ENCODE results near the gene ATG7.

The ATG7 gene

DNA sequence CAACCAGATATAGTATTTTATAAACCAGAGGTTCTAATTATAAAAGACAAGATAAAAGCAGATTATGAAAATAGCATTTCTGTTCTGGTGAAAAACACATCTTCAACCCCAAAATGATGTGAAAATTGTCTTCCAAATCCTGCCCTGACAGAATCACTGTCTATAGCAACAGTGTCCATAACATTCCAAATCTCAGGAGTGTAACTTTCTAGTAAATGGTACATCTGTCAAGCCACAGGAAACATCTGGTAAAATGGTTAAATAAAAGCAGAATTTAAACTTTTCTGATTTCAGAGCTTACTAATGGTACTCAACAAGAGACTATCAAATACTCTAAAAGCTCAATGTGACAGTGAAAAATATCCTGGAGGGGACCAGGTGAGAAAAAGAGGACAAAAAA is 311.0 kb downstream of the ATG7 start:
- no peak overlapping the region for H3K27ac ChIP-seq
- H3K9me3 ChIP-seq (ENCODE audit: severe bottlenecking): no peaks in the 10 kb centered on the region
- TF ChIP-seq, protein P1, sequence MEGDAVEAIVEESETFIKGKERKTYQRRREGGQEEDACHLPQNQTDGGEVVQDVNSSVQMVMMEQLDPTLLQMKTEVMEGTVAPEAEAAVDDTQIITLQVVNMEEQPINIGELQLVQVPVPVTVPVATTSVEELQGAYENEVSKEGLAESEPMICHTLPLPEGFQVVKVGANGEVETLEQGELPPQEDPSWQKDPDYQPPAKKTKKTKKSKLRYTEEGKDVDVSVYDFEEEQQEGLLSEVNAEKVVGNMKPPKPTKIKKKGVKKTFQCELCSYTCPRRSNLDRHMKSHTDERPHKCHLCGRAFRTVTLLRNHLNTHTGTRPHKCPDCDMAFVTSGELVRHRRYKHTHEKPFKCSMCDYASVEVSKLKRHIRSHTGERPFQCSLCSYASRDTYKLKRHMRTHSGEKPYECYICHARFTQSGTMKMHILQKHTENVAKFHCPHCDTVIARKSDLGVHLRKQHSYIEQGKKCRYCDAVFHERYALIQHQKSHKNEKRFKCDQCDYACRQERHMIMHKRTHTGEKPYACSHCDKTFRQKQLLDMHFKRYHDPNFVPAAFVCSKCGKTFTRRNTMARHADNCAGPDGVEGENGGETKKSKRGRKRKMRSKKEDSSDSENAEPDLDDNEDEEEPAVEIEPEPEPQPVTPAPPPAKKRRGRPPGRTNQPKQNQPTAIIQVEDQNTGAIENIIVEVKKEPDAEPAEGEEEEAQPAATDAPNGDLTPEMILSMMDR (IDR thresholded peaks at IDR 0.05; ENCODE audit: low read depth, low read length): no peak
- DNase-seq: no peak
- H3K4me3 ChIP-seq (ENCODE audit: low read depth, low read length): no peak overlapping the region
- H3K36me3 ChIP-seq: peaks cover 20% of the 10 kb centered on the region
- no peaks in the 10 kb centered on the region for H3K27me3 ChIP-seq (ENCODE audit: insufficient read depth, low read depth, severe bottlenecking)

DNA sequence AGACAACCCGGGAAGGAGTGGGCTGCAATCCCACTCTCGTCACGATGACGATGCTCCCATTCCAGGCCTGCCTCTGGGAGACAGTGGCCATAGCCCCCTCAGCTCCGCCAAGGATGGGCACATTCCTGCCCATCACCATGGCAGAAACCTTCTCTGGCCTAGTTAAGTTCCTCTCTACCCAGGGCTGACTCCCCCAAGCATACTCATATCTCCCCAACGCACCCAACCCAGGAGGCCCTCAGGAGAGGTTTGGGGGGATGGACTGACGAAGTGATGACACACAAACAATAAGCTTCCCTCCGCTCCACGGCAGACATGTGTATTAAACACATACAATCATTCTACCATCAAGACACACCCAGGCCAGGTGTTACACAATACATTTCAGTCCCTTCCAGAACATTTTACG is 311.4 kb downstream of the ATG7 start:
- no peak overlapping the region for H3K4me3 ChIP-seq (ENCODE audit: low read depth, low read length)
- H3K27ac ChIP-seq: no peak overlapping the region
- H3K9me3 ChIP-seq (ENCODE audit: severe bottlenecking): no peaks in the 10 kb centered on the region
- DNase-seq: no peak
- TF ChIP-seq, protein P1 (IDR thresholded peaks at IDR 0.05; ENCODE audit: low read depth, low read length): no peak
- no peaks in the 10 kb centered on the region for H3K27me3 ChIP-seq (ENCODE audit: insufficient read depth, low read depth, severe bottlenecking)
- H3K36me3 ChIP-seq: peaks cover 23% of the 10 kb centered on the region

DNA sequence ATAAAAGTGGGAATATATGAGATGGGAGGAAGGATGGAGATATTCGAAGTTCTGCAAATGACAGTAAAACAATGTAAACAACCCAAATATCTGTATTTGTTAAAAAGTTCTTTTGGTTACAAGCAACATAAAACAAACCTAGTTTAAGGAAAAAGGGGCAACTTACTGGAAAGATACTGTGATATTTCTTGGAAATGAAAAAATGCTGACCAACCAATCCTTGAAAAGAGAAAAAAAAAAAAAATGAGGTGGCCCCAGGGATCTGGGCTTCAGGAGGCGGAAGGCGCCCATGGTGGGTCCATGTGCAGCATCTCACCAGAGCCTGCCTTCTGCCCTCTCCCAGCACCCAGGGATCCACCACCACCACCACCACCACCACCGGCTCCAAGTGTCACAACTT is 312.4 kb downstream of the ATG7 start:
- Histone ChIP-seq H3K27me3 (ENCODE audit: insufficient read depth, low read depth, severe bottlenecking) (no peaks in the 10 kb centered on the region), H3K36me3 (peaks cover 32% of the 10 kb centered on the region), H3K9me3 (ENCODE audit: severe bottlenecking) (no peaks in the 10 kb centered on the region), H3K27ac (no peak overlapping the region), H3K4me3 (ENCODE audit: low read depth, low read length) (no peak overlapping the region)
- TF ChIP-seq, protein P1 (IDR thresholded peaks at IDR 0.05; ENCODE audit: low read depth, low read length): no peak
- DNase-seq: no peak

DNA sequence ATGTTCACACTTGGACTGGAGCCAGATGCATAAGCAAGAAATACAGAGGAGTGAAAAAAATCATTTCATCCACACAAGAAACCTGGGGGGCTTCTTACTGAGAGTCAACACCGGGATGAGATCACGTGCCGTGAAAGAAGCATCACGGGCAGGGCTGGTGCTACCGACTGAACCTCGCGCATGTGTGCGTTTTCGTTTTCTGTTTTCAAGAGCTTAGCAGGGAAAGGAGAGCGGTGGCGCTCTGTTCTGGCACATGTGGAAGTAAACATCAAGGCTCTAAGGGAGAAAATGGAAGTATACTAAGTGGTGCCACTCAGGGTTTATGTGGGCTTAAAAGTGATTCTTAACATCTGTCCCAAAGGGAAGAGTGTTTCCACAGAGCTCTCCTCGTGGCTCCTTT is 315.6 kb downstream of the ATG7 start:
- no peak overlapping the region for H3K27ac ChIP-seq
- H3K9me3 ChIP-seq (ENCODE audit: severe bottlenecking): no peaks in the 10 kb centered on the region
- no peak overlapping the region for H3K4me3 ChIP-seq (ENCODE audit: low read depth, low read length)
- peaks cover 34% of the 10 kb centered on the region for H3K36me3 ChIP-seq
- TF ChIP-seq, protein P1 (IDR thresholded peaks at IDR 0.05; ENCODE audit: low read depth, low read length): no peak
- no peaks in the 10 kb centered on the region for H3K27me3 ChIP-seq (ENCODE audit: insufficient read depth, low read depth, severe bottlenecking)
- DNase-seq: no peak

DNA sequence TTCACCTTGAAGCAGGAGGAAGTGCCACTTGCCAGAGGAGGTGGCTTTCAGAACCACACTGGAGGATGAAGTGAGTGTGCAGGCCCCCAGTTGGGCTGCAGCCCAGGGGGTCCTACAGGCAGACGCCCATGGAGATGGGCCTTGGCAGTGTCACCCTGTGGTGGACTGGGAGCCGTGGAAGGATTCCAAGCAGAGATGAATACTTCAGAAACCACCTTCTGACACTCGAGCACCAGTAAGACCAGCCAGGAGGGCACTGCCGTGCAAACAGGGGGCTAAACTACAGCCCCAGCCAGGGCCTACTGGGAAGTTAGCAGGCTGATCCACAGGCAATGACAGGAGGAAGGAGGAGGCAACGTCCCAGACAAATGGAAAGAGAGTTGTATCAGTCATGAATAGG is 316.1 kb downstream of the ATG7 start:
- no peak overlapping the region for H3K27ac ChIP-seq

DNA sequence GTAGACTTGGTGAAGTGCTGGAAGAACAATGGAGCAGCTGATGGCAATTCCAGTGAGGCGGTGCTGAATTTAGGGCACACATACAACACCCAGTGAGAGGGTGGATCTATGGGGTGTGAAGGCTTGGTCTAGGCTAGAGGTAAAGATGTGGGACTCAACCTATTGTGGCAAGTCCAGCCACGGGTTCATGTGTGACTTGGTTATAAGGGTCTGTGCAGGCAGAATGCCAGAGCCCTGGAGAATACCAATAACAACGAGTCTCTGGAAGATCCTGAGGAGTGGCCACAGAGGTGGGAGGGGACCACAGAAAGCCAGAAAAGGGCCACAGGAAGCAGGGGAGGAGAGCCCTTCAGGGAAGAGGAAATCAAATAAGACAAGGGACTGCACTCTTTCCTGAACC is 316.6 kb downstream of the ATG7 start:
- Histone ChIP-seq H3K36me3 (peaks cover 35% of the 10 kb centered on the region), H3K9me3 (ENCODE audit: severe bottlenecking) (no peaks in the 10 kb centered on the region), H3K4me3 (ENCODE audit: low read depth, low read length) (no peak overlapping the region), H3K27ac (no peak overlapping the region), H3K27me3 (ENCODE audit: insufficient read depth, low read depth, severe bottlenecking) (no peaks in the 10 kb centered on the region)
- TF ChIP-seq, protein P1 (IDR thresholded peaks at IDR 0.05; ENCODE audit: low read depth, low read length): no peak
- DNase-seq: no peak

More for the DNA sequence above, 316.1 kb downstream of the ATG7 start:
- Histone ChIP-seq H3K9me3 (ENCODE audit: severe bottlenecking) (no peaks in the 10 kb centered on the region), H3K27me3 (ENCODE audit: insufficient read depth, low read depth, severe bottlenecking) (no peaks in the 10 kb centered on the region), H3K36me3 (peaks cover 34% of the 10 kb centered on the region), H3K4me3 (ENCODE audit: low read depth, low read length) (no peak overlapping the region)
- TF ChIP-seq, protein P1 (IDR thresholded peaks at IDR 0.05; ENCODE audit: low read depth, low read length): no peak
- no peak for DNase-seq
